Stimulated activated CD8-positive, alpha-beta memory T cell treated with anti-CD3 and anti-CD28 coated beads, Interleukin-12 subunit alpha, Interleukin-12 subunit beta, amount 100 ng/mL, for 1 hour (primary cell): Measurements from ENCODE around the gene GSDMA.
"Not testable (repeated sequence)": the region's sequence is repeated elsewhere in the genome, so short reads cannot be mapped to it uniquely, and the experiment has no call there.

Source experiments
- DNase-seq: peaks from one replicate; pipeline ENCODE4 v3.0.0-alpha.2; 2020; ENCODE audit warnings: low read depth

Gene GSDMA

GRCh38 chr17:39997543-39997942, 34.7 kb downstream of the GSDMA start:
- DNase-seq, result no peak

DNA sequence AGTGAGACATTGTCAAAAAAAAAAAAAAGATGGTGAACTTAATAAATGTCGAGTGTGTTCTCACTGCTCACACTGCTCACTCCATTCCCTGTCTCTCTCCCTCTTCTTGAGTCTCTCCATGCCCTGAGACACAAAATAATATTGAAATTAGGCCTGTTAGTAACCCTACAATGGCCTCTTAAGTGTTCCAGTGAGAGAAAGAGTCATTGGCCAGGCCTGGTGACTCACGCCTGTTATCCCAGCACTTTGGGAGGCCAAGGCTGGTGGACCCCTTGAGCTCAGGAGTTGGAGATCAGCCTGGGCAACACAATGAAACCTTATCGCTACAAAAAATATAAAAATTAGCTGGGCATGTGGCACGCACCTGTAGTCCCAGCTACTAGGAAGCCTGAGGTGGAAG, 36.3 kb downstream of the GSDMA start:
- DNase-seq, result no peak

DNA sequence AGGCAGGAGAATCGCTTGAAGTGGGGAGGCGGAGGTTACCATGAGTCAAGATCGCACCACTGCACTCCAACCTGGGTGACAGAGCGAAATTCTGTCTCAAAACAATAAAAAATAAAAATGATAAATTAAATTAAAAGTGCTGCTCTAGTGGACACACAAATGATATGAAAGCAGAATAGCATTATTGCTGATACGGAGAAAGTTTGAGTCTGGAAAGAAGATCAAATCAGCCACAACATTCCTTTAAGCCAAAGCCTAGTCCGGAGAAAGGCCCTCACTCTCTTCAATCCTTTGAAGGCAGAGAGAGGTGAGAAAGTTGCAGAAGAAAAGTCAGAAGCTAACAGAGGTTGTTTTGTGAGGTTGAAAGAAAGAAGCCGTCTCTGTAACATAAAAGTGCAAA, 37.4 kb downstream of the GSDMA start:
- DNase-seq, result no peak

GRCh38 chr17:40001335-40001734, 38.5 kb downstream of the GSDMA start:
- DNase-seq, result not testable (repeated sequence)

- no peak for DNase-seq
Measured at GRCh38 chr17:40004072-40004471, 41.3 kb downstream of the GSDMA start.

- DNase-seq, result no peak
Measured at GRCh38 chr17:40004712-40005111, 41.9 kb downstream of the GSDMA start.

DNA sequence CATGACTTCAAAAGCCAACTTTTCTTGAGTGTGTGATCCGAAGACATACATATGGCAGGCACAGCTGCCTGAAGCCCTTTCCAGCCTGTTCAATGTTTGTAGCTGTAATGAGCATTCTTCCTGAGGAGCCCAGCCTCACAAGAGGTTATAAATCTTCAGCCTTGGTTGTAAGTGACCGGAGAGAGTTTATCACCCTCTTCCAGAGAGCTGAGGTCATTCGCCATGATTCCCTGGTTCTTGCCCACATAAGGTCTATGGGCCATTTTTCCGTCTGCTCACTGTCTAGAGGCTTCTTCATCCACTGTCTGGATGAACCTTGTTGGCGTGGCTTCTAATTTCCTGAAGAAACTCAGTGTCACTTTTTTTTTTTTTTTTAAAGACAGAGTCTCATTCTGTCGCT, 42.7 kb downstream of the GSDMA start:
- DNase-seq, result no peak

DNA sequence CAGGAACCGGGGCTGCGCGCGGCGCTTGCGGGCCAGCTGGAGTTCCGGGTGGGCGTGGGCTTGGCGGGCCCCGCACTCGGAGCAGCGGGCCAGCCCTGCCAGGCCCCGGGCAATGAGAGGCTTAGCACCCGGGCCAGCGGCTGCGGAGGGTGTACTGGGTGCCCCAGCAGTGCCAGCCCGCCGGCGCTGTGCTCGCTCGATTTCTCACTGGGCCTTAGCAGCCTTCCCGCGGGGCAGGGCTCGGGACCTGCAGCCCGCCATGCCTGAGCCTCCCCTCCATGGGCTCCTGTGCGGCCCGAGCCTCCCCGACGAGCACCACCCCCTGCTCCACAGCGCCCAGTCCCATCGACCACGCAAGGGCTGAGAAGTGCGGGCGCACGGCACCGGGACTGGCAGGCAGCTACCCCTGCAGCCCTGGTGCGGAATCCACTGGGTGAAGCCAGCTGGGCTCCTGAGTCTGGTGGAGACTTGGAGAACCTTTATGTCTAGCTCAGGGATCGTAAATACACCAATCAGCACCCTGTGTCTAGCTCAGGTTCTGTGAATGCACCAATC, 48.2 kb downstream of the GSDMA start:
- not testable (repeated sequence) for DNase-seq

GRCh38 chr17:40012017-40012647, 49.3 kb downstream of the GSDMA start:
- DNase-seq, result not testable (repeated sequence)

DNA sequence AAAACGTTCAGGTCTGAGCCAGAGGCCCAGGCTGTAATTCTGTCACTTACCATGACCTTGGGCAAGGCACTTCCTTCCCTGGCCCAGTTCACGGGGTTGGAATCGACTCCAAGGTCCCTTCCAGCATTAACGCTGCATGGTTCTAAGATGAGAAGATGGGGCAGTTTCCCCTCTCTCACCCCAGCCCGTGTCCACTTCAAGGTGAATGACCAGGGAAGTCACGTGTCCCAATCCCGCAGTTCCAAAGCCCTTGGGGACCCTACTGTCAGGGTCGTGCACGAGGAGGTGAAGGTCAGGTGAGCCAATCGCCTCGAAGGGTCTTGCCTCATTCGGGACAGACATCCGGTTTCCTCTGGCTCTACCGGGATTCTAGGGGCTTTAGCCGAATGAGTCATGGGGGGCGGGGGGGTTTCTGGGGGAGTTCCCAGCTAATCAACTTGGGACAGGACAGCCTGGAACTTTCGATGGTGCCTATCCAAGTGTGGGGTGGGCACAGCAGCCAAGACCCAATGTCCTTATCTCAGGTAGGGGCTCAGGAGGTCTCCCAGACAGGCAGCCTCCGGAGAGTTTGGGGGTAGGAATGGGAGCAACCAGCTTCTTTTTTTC, 51.7 kb downstream of the GSDMA start:
- DNase-seq, result no peak

DNA sequence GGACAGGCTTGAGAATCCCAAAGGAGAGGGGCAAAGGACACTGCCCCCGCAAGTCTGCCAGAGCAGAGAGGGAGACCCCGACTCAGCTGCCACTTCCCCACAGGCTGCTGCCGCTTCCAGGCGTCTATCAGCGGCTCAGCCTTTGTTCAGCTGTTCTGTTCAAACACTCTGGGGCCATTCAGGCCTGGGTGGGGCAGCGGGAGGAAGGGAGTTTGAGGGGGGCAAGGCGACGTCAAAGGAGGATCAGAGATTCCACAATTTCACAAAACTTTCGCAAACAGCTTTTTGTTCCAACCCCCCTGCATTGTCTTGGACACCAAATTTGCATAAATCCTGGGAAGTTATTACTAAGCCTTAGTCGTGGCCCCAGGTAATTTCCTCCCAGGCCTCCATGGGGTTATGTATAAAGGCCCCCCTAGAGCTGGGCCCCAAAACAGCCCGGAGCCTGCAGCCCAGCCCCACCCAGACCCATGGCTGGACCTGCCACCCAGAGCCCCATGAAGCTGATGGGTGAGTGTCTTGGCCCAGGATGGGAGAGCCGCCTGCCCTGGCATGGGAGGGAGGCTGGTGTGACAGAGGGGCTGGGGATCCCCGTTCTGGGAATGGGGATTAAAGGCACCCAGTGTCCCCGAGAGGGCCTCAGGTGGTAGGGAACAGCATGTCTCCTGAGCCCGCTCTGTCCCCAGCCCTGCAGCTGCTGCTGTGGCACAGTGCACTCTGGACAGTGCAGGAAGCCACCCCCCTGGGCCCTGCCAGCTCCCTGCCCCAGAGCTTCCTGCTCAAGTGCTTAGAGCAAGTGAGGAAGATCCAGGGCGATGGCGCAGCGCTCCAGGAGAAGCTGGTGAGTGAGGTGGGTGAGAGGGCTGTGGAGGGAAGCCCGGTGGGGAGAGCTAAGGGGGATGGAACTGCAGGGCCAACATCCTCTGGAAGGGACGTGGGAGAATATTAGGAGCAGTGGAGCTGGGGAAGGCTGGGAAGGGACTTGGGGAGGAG, 52.5 kb downstream of the GSDMA start, which contains the start of gene CSF3:
CSF3 (plus strand) TSS at position 436 of the 993 bp plus-strand sequence; CDS start at position 471, 35 bp downstream.
- no peak for DNase-seq

GRCh38 chr17:40015998-40016985, 53.5 kb downstream of the GSDMA start:
- no peak for DNase-seq

DNA sequence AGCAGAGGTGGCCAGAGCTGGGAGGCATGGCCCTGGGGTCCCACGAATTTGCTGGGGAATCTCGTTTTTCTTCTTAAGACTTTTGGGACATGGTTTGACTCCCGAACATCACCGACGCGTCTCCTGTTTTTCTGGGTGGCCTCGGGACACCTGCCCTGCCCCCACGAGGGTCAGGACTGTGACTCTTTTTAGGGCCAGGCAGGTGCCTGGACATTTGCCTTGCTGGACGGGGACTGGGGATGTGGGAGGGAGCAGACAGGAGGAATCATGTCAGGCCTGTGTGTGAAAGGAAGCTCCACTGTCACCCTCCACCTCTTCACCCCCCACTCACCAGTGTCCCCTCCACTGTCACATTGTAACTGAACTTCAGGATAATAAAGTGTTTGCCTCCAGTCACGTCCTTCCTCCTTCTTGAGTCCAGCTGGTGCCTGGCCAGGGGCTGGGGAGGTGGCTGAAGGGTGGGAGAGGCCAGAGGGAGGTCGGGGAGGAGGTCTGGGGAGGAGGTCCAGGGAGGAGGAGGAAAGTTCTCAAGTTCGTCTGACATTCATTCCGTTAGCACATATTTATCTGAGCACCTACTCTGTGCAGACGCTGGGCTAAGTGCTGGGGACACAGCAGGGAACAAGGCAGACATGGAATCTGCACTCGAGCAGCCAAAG, 54.7 kb downstream of the GSDMA start:
- no peak for DNase-seq

DNA sequence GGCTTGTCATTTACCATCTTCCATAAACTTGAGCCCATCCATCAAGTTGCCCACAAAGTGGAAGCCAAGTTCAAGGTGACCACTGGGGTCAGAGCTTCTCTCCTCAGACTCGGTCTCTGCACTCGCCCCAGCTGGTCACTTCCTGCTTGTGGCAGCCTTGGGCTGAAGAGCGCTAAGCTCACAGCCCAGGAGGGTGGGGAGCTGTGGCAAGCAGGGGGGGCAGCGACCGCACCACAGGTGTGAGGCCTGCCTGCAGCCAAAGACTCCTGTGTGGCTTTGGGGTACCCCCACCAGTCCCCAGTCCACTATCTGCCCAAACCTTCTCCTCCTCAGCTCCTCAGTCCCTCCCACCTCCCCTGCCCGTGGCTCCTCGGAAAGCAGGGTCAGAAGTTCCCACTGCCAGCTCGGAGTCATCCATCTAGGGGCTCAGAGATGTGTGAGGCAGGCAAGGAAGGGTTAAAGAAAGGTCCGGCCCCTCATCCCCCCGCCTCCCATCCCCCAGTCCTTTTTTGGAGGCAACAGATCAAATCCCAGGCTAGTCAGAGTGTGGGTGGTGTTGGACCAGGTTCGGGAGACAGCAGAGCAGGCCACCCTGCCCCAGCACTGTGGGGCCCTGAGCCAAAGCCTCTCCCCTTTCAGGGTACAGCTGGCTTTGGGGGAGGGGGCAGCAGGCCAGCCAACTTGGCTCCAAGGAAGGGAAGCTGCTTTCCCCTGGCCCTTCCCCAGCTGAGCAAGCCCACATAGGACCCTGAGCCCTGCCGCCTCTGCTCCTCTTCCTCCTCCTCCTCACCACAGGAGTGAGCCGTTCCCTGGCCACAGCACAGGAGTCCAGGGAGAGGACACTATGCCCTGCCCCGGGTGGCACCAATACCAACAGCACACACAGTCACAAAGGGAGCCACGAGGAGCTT, 55.7 kb downstream of the GSDMA start:
- no peak for DNase-seq

GRCh38 chr17:40019140-40019991, 56.6 kb downstream of the GSDMA start:
- DNase-seq, result no peak

DNA sequence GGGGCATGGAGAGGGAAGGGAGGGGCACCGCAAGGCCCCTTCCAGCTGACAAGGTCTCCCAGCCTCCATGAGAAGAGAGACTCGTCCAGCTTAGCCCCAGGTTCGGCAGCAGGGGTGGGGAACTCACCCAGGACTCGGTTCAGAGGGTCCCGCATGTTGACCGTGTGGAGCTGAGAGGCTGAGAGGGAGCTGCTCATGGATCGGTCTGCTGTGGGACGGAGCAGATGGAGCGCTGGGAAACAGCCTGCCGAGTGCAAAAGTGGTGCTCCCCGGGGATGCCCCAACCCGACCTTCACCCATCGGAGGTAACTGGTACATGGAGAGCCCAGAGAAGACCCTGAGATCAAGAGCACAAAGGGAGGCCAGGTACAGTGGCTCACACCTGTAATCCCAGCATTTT, 57.3 kb downstream of the GSDMA start:
- DNase-seq, result no peak

- DNase-seq, result no peak
Measured at GRCh38 chr17:40021451-40021971, 58.7 kb downstream of the GSDMA start.

DNA sequence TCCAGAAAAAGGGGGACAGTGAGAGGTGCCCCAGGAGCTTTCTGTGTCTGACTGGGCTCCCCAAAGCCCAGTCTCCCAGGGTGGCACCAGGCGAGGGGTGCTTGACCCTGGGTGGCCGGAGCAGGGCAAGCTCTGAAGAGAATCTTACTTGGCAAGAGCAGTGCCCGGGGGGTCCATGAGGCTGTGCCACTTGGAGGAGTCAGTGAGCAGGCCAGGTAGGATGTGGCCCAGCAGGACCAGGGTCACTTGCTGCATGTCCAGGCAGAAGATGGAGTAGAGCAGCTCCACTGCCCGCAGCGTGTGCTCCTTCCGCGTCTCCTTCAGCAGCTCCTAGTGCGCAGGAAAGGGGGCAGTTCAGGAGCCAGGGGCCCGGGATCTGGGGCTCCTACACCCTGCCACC, 59.7 kb downstream of the GSDMA start:
- no peak for DNase-seq
